Naive B cell (primary cell): ENCODE data around the gene WASF2. TPM values are rescaled to one million over a fixed set of nuclear protein-coding genes. Genes with fewer than 3 reads are reported as not detected.
A peak's percentile ranks its signal among the peaks of the same experiment; 100 is the strongest.

Experiments
- ATAC-seq, 2 donors: fragments of 150-1000 bp; cut with Tn5 transposase; 2 replicates each; pipeline ENCODE4 v1.10.0; 2021; ENCODE audit warnings: low read depth in 2 of 2, mild to moderate bottlenecking in 2 of 2, moderate library complexity in 2 of 2
- DNase-seq: peaks from one replicate; pipeline ENCODE4 v3.0.0; 2022
- H3K27ac Mint-ChIP-seq, 6 donors: one replicate each; pipeline ENCODE4 v1.8.0; 2020 to 2022; ENCODE audit warnings: mild to moderate bottlenecking in 6 of 6, mixed read lengths in 6 of 6, moderate library complexity in 5 of 6, inconsistent platforms in 2 of 6
- H3K27me3 Mint-ChIP-seq, 3 donors: one replicate each; pipeline ENCODE4 v1.8.0; 2021 to 2022; ENCODE audit warnings: mixed read lengths in 3 of 3, mild to moderate bottlenecking in 1 of 3
- H3K36me3 Mint-ChIP-seq, 2 donors: one replicate each; pipeline ENCODE4 v1.8.0; 2020 to 2022; ENCODE audit warnings: mixed read lengths in 2 of 2, inconsistent platforms in 1 of 2, mild to moderate bottlenecking in 1 of 2
- H3K4me1 Mint-ChIP-seq, 3 donors: one replicate each; pipeline ENCODE4 v1.8.0; 2020 to 2022; ENCODE audit warnings: mixed read lengths in 3 of 3, inconsistent platforms in 1 of 3, mild to moderate bottlenecking in 1 of 3, moderate library complexity in 1 of 3
- H3K4me3 Mint-ChIP-seq, 8 donors: one replicate each; pipeline ENCODE4 v1.8.0; 2020 to 2022; ENCODE audit warnings: mild to moderate bottlenecking in 8 of 8, mixed read lengths in 8 of 8, moderate library complexity in 8 of 8, inconsistent platforms in 2 of 8
- H3K9me3 Mint-ChIP-seq, 7 donors: one replicate each; pipeline ENCODE4 v1.8.0; 2020 to 2022; ENCODE audit warnings: mixed read lengths in 7 of 7, mild to moderate bottlenecking in 5 of 7, inconsistent platforms in 2 of 7, moderate library complexity in 1 of 7
- polyA plus RNA-seq, 6 donors: library from polyadenylated mRNA; unstranded; fragments of 300-500 nt; fragmentation: Illumina TruSeq; gene quantifications; one replicate each; pipeline ENCODE4 v1.2.3, GENCODE V29; 2021; ENCODE audit warnings: low read depth in 6 of 6

WASF2 gene
- polyA plus RNA-seq, 6 donors from 2014 or later = 33.1 to 121 (median 83.3) TPM

- Mint-ChIP-seq H3K36me3 (no peaks in the 10 kb centered on the region), H3K4me3 (peak overlapping the region; percentile 77 to 93 (median 82)), H3K9me3 (no peaks in the 10 kb centered on the region), H3K27me3 (no peaks in the 10 kb centered on the region), H3K27ac (no peak overlapping the region), H3K4me1 (peaks cover 49 to 66% (median 62%) of the 10 kb centered on the region in 3 donors)
- DNase-seq (no peak), ATAC-seq (no peak)
Observed at GRCh38 chr1:27361044-27361402, 128.9 kb downstream of the WASF2 start.

GRCh38 chr1:27360159-27361043 lies 129.6 kb downstream of the WASF2 start:
- DNase-seq (peak; percentile 49), ATAC-seq (peak; percentile 37 to 43)
- Mint-ChIP-seq H3K4me1 (peaks cover 46 to 67% (median 59%) of the 10 kb centered on the region in 3 donors), H3K9me3 (no peaks in the 10 kb centered on the region), H3K4me3 (peak overlapping the region; percentile 77 to 93 (median 82)), H3K27ac (peak overlapping the region in 3 of 6 donors; percentile 26 to 72 (median 27)), H3K27me3 (no peaks in the 10 kb centered on the region), H3K36me3 (no peaks in the 10 kb centered on the region)

- peak overlapping the region in 1 of 6 donors; percentile 72 for H3K27ac Mint-ChIP-seq
- no peaks in the 10 kb centered on the region for H3K9me3 Mint-ChIP-seq
- H3K4me1 Mint-ChIP-seq = peaks cover 43 to 63% (median 56%) of the 10 kb centered on the region in 3 donors
- ATAC-seq = peak in 1 of 2 donors; percentile 15
- H3K36me3 Mint-ChIP-seq = no peaks in the 10 kb centered on the region
- no peak for DNase-seq
- peak overlapping the region; percentile 77 to 93 (median 82) for H3K4me3 Mint-ChIP-seq
- no peaks in the 10 kb centered on the region for H3K27me3 Mint-ChIP-seq
Observed at GRCh38 chr1:27359822-27360158, 130.2 kb downstream of the WASF2 start.

- H3K4me1 Mint-ChIP-seq = peaks cover 37 to 55% (median 47%) of the 10 kb centered on the region in 3 donors
Observed at GRCh38 chr1:27358928-27359313, 131.0 kb downstream of the WASF2 start.

GRCh38 chr1:27358038-27358927 lies 131.7 kb downstream of the WASF2 start:
- peak overlapping the region in 3 of 6 donors; percentile 15 to 56 (median 41) for H3K27ac Mint-ChIP-seq
- no peaks in the 10 kb centered on the region for H3K36me3 Mint-ChIP-seq
- no peaks in the 10 kb centered on the region for H3K27me3 Mint-ChIP-seq
- DNase-seq (no peak), ATAC-seq (no peak)
- peak overlapping the region in 7 of 8 donors; percentile 40 to 87 (median 77) for H3K4me3 Mint-ChIP-seq
- no peaks in the 10 kb centered on the region for H3K9me3 Mint-ChIP-seq
- H3K4me1 Mint-ChIP-seq = peaks cover 37 to 55% (median 41%) of the 10 kb centered on the region in 3 donors

More at GRCh38 chr1:27358928-27359313, 131.0 kb downstream of the WASF2 start:
- Mint-ChIP-seq H3K27me3 (no peaks in the 10 kb centered on the region), H3K4me3 (peak overlapping the region in 7 of 8 donors; percentile 62 to 85 (median 77)), H3K27ac (peak overlapping the region in 2 of 6 donors; percentile 39 to 88), H3K36me3 (no peaks in the 10 kb centered on the region), H3K9me3 (no peaks in the 10 kb centered on the region)
- DNase-seq = no peak
- no peak for ATAC-seq

GRCh38 chr1:27357281-27358037 lies 132.5 kb downstream of the WASF2 start:
- ATAC-seq = peak; percentile 68 to 78
- Mint-ChIP-seq H3K9me3 (no peaks in the 10 kb centered on the region), H3K27me3 (no peaks in the 10 kb centered on the region), H3K4me1 (peaks cover 34 to 52% (median 35%) of the 10 kb centered on the region in 3 donors), H3K27ac (peak overlapping the region in 4 of 6 donors; percentile 56 to 84 (median 64)), H3K4me3 (peak overlapping the region; percentile 67 to 87 (median 80)), H3K36me3 (no peaks in the 10 kb centered on the region)
- DNase-seq = peak; percentile 78

- peak; percentile 18 for DNase-seq
- H3K4me1 Mint-ChIP-seq = peaks cover 34 to 52% (median 35%) of the 10 kb centered on the region in 3 donors
- ATAC-seq = peak in 1 of 2 donors; percentile 36
Observed at GRCh38 chr1:27356619-27357280, 133.2 kb downstream of the WASF2 start.

GRCh38 chr1:27356277-27356618 lies 133.7 kb downstream of the WASF2 start:
- Mint-ChIP-seq H3K27ac (peak overlapping the region in 2 of 6 donors; percentile 51 to 56), H3K9me3 (no peaks in the 10 kb centered on the region), H3K4me1 (peaks cover 32 to 52% (median 33%) of the 10 kb centered on the region in 3 donors), H3K4me3 (peak overlapping the region; percentile 50 to 84 (median 66)), H3K27me3 (no peaks in the 10 kb centered on the region), H3K36me3 (no peaks in the 10 kb centered on the region)
- no peak for ATAC-seq
- DNase-seq = no peak

More at GRCh38 chr1:27356619-27357280, 133.2 kb downstream of the WASF2 start:
- Mint-ChIP-seq H3K27ac (peak overlapping the region in 3 of 6 donors; percentile 57 to 84 (median 71)), H3K27me3 (no peaks in the 10 kb centered on the region), H3K36me3 (no peaks in the 10 kb centered on the region), H3K4me3 (peak overlapping the region; percentile 67 to 87 (median 80)), H3K9me3 (no peaks in the 10 kb centered on the region)

GRCh38 chr1:27355683-27356082 lies 134.3 kb downstream of the WASF2 start:
- peak overlapping the region in 2 of 6 donors; percentile 86 to 94 for H3K27ac Mint-ChIP-seq
- no peaks in the 10 kb centered on the region for H3K36me3 Mint-ChIP-seq
- ATAC-seq (no peak), DNase-seq (no peak)
- no peaks in the 10 kb centered on the region for H3K9me3 Mint-ChIP-seq
- no peaks in the 10 kb centered on the region for H3K27me3 Mint-ChIP-seq
- peak overlapping the region in 6 of 8 donors; percentile 8 to 70 (median 29) for H3K4me3 Mint-ChIP-seq
- peaks cover 27 to 49% (median 27%) of the 10 kb centered on the region in 3 donors for H3K4me1 Mint-ChIP-seq

Other genes starting within 250 kb of the WASF2 start
- gene TMEM222, start 168.0 kb downstream of the WASF2 start, polyA plus RNA-seq = 10 to 100 TPM; 59.7 to 80.2 (median 74.2) TPM
- 100 to 1,000 TPM in 1 of 6 donors, 10 to 100 TPM in 5; 63.3 to 110 (median 79.9) TPM for gene SYTL1, start 148.1 kb downstream of the WASF2 start, polyA plus RNA-seq
- 1 to 10 TPM in 4 of 6 donors, under 1 TPM in 1, not detected in 1; 0.80 to 2.7 (median 2.0) TPM for gene MAP3K6, start 123.2 kb downstream of the WASF2 start, polyA plus RNA-seq
- not detected for gene FCN3, start 115.3 kb downstream of the WASF2 start, polyA plus RNA-seq
- gene CD164L2, start 106.8 kb downstream of the WASF2 start, polyA plus RNA-seq = not detected
- gene GPR3, start 97.5 kb downstream of the WASF2 start, polyA plus RNA-seq = under 1 TPM in 4 of 6 donors, not detected in 2; 0.12 to 0.64 (median 0.35) TPM
- 1 to 10 TPM in 3 of 6 donors, under 1 TPM in 3; 0.15 to 2.3 (median 0.91) TPM for gene AHDC1, start 114.0 kb upstream of the WASF2 start, polyA plus RNA-seq
- gene FGR, start 145.0 kb upstream of the WASF2 start, polyA plus RNA-seq = 100 to 1,000 TPM; 106 to 197 (median 132) TPM
- gene IFI6, start 182.0 kb upstream of the WASF2 start, polyA plus RNA-seq = 10 to 100 TPM; 27.6 to 65.1 (median 52.8) TPM
- 10 to 100 TPM in 4 of 6 donors, 1 to 10 TPM in 2; 4.3 to 13.4 (median 10.9) TPM for gene FAM76A, start 235.8 kb upstream of the WASF2 start, polyA plus RNA-seq